ENCODE data around the gene TANGO2.

- TF ChIP-seq CTCF (IDR thresholded peaks at IDR 0.05 in 8 of 11, conservative IDR thresholded peaks at IDR 0.05 in 3 of 11): no peak
- TF ChIP-seq POLR2AphosphoS5 (IDR thresholded peaks at IDR 0.05): no peak
Measured at GRCh38 chr22:20062766-20063083, 41.8 kb downstream of the TANGO2 start.
